Upper lobe of left lung (tissue), 6 donors: ENCODE results near the gene ARHGEF12. TPM values are rescaled to one million over a fixed set of nuclear protein-coding genes. Genes with fewer than 3 reads are reported as not detected.

ENCODE experiments used
- ATAC-seq, 2 donors: fragments of 200-7000 bp; cut with Tn5 transposase; one replicate each; pipeline ENCODE4 v1.9.1; 2022; ENCODE audit warnings: mild to moderate bottlenecking in 2 of 2, moderate library complexity in 2 of 2; ENCODE audit not compliant: low FRiP score in 2 of 2
- DNase-seq, 2 donors: peaks; one replicate each; pipeline ENCODE4 v3.0.0-alpha.2; 2019 to 2020
- H3K27ac ChIP-seq, 4 donors: fragments of 200-600 bp; sonication (generic); one replicate each; pipeline ENCODE4 v1.5.1; 2016 to 2019
- H3K27me3 ChIP-seq, 4 donors: fragments of 200-600 bp; sonication (generic); one replicate each; pipeline ENCODE4 v1.5.1; 2017 to 2019
- H3K36me3 ChIP-seq, 4 donors: fragments of 200-600 bp; sonication (generic); one replicate each; pipeline ENCODE4 v1.5.1; 2016 to 2019
- H3K4me1 ChIP-seq, 4 donors: fragments of 200-600 bp; sonication (generic); one replicate each; pipeline ENCODE4 v1.5.1; 2018 to 2019
- H3K4me3 ChIP-seq, 4 donors: fragments of 200-600 bp; sonication (generic); one replicate each; pipeline ENCODE4 v1.5.1; 2017 to 2019; ENCODE audit warnings: mild to moderate bottlenecking in 2 of 4, moderate library complexity in 1 of 4
- H3K9me3 ChIP-seq, 4 donors: fragments of 200-600 bp; sonication (generic); one replicate each; pipeline ENCODE4 v1.5.1; 2018 to 2019
- CTCF ChIP-seq, 6 experiments: fragments of 450-650 bp in 4 of 6; fragments of 200-600 bp in 2 of 6; sonication (generic) in 2 of 6; IDR thresholded peaks; one replicate each; pipeline ENCODE4 v1.5.1; 2016 to 2019; ENCODE audit warnings: antibody characterized with exemption in 6 of 6
- EP300 ChIP-seq, 4 donors: sonication (generic); formaldehyde crosslinking; IDR thresholded peaks; one replicate each; pipeline ENCODE4 v1.5.1; 2017; ENCODE audit warnings: antibody characterized with exemption in 4 of 4, control low read depth in 2 of 4
- POLR2A ChIP-seq, 4 donors: fragments of 450-650 bp; IDR thresholded peaks; one replicate each; pipeline ENCODE4 v1.5.1; 2016 to 2017; ENCODE audit warnings: antibody characterized with exemption in 4 of 4, mild to moderate bottlenecking in 2 of 4
- POLR2AphosphoS5 ChIP-seq, 2 donors: sonication (generic); formaldehyde crosslinking; IDR thresholded peaks; one replicate each; pipeline ENCODE4 v1.5.1; 2017; ENCODE audit warnings: antibody characterized with exemption in 2 of 2
- WGBS, 2 donors: methylation state at CpG; one replicate each; pipeline ENCODE4 v1.1.5; 2017 to 2018; 5-methylcytosine and 5-hydroxymethylcytosine counted together
- total RNA-seq, 6 donors: library from RNA; depleted of rRNA in 4 of 6; stranded (reverse); fragments of >200 nt in 4 of 6; gene quantifications; one replicate each; pipeline versions ENCODE4 v1.1.0 to v1.2.1, GENCODE V29; 2016 to 2021
- donor health status: DM: no; HTN: no; CAD: no; lungs with moderate emphysema.
- donor health status: DM: no; HTN: yes; CAD: no; lungs with severe emphysema.

ARHGEF12 gene
- total RNA-seq, 6 donors from 2014 or later: 90.1 to 170 (median 106) TPM

DNA sequence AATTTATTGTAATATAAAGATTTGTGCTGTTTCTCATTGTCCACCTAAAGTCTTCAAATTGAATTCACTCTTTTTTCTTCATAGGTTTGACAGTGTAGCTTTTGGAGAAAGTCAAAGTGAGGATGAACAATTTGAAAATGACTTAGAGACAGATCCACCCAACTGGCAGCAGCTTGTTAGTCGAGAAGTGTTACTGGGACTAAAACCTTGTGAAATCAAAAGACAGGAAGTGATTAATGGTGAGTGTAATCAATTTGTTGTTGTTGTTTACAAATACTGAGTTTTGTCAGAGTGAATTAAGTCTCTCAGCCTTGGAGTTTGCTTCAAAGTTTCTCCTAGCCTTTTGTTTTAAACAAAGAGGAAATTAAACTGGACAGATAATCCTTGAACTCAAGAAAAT, 121.8 kb downstream of the ARHGEF12 start:
- DNase-seq: no peak
- peak overlapping the region in 1 of 4 donors; percentile 18 for H3K27ac ChIP-seq
- no peak overlapping the region for H3K4me3 ChIP-seq
- H3K27me3 ChIP-seq: no peaks in the 10 kb centered on the region
- H3K9me3 ChIP-seq: no peaks in the 10 kb centered on the region
- ATAC-seq: no peak
- WGBS, 2 donors: 63 to 67% methylated on average over 1 of the region's 1 CpG
- TF ChIP-seq EP300 (IDR thresholded peaks at IDR 0.05) (no peak), CTCF (IDR thresholded peaks at IDR 0.05) (no peak), POLR2AphosphoS5 (IDR thresholded peaks at IDR 0.05) (no peak), POLR2A (IDR thresholded peaks at IDR 0.05) (no peak)
- H3K4me1 ChIP-seq: no peaks in the 10 kb centered on the region
- H3K36me3 ChIP-seq: peaks cover 24 to 99% (median 40%) of the 10 kb centered on the region in 4 donors

DNA sequence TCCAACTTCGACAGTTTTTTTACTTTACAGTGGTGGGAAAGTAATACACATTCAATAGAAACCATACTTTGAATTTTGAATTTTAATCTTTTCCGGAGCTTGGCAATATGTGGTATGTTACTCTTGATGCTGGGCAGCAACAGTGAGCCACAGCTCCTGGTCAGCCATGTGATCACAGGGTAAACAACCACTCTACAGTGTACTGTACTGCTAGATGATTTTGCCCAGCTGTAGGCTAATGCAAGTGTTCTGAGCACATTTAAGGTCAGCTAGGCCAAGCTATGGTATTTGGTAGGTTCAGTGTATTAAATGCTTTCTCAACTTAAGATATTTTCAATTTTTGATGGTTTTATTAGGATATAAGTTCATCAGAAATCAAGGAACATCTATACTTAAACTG, 126.6 kb downstream of the ARHGEF12 start:
- H3K4me1 ChIP-seq: no peaks in the 10 kb centered on the region
- 81 to 85% methylated on average over 2 of the region's 2 CpGs for WGBS, 2 donors
- no peak overlapping the region for H3K4me3 ChIP-seq
- no peaks in the 10 kb centered on the region for H3K9me3 ChIP-seq
- ATAC-seq (no peak), DNase-seq (no peak)
- no peaks in the 10 kb centered on the region for H3K27me3 ChIP-seq
- peaks cover 15 to 95% (median 44%) of the 10 kb centered on the region in 4 donors for H3K36me3 ChIP-seq
- TF ChIP-seq POLR2AphosphoS5 (IDR thresholded peaks at IDR 0.05) (peak in 1 of 2 donors; percentile 13), POLR2A (IDR thresholded peaks at IDR 0.05) (no peak)
- no peak overlapping the region for H3K27ac ChIP-seq

GRCh38 chr11:120465921-120466534, 129.8 kb downstream of the ARHGEF12 start:
- Histone ChIP-seq H3K27me3 (no peaks in the 10 kb centered on the region), H3K4me3 (no peak overlapping the region), H3K9me3 (no peaks in the 10 kb centered on the region), H3K27ac (no peak overlapping the region), H3K36me3 (peaks cover 8 to 95% (median 49%) of the 10 kb centered on the region in 4 donors), H3K4me1 (no peaks in the 10 kb centered on the region)
- no peak for ATAC-seq
- no peak for TF ChIP-seq CTCF (IDR thresholded peaks at IDR 0.05)
- no peak for DNase-seq
- WGBS, 2 donors: 83 to 90% methylated on average over 6 of the region's 6 CpGs

DNA sequence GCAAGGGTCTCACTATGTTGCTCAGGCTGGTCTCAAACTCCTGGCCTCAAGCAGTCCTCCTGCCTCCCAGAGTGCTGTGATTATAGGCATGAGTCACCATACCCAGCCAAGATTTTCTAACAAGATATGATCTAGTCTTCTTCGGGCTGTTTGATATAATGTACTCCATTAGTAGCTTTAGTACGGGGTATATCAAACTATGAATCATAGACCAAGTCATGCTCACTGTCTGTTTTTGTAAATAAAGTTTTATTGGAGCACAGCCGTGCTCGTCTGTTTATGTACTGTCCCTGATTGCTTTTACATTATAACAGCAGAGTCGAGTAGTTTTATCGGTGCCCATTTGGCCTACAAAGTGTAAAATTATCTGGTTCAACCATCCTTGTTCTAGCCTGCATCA, 131.4 kb downstream of the ARHGEF12 start:
- Histone ChIP-seq H3K27ac (no peak overlapping the region), H3K36me3 (peaks cover 0 to 95% (median 38%) of the 10 kb centered on the region in 4 donors), H3K9me3 (no peaks in the 10 kb centered on the region), H3K4me3 (no peak overlapping the region), H3K4me1 (no peaks in the 10 kb centered on the region), H3K27me3 (no peaks in the 10 kb centered on the region)
- WGBS, 2 donors: 96 to 97% methylated on average over 6 of the region's 6 CpGs
- DNase-seq (no peak), ATAC-seq (no peak)
- TF ChIP-seq POLR2AphosphoS5 (IDR thresholded peaks at IDR 0.05) (no peak), CTCF (IDR thresholded peaks at IDR 0.05) (no peak), EP300 (IDR thresholded peaks at IDR 0.05) (no peak), POLR2A (IDR thresholded peaks at IDR 0.05) (no peak)

DNA sequence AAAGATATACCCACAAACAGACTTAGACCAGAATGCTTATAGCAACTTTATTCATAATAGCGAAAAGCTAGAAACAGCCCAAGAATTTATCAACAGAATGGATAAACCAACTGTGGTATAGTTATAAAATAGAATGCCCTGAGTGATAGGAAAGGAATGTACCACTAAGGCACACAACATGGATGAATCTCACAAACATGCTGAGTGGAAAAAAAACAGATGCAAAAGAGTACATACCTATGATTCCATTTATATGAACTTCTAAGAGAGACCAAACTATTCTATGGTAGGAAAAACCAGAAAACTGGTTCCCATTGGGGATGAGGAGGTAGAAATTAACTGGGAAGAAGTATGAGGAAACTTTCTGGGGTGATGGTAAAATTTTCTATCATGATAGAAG, 134.9 kb downstream of the ARHGEF12 start:
- no peak for TF ChIP-seq POLR2AphosphoS5 (IDR thresholded peaks at IDR 0.05)
- TF ChIP-seq EP300 (IDR thresholded peaks at IDR 0.05): no peak
- no peak for TF ChIP-seq POLR2A (IDR thresholded peaks at IDR 0.05)
- TF ChIP-seq CTCF (IDR thresholded peaks at IDR 0.05): no peak

More for the DNA sequence above, 134.9 kb downstream of the ARHGEF12 start:
- ATAC-seq (no peak), DNase-seq (no peak)
- Histone ChIP-seq H3K27ac (no peak overlapping the region), H3K36me3 (peaks cover 2 to 90% (median 32%) of the 10 kb centered on the region in 4 donors), H3K9me3 (no peaks in the 10 kb centered on the region), H3K27me3 (no peaks in the 10 kb centered on the region), H3K4me3 (no peak overlapping the region), H3K4me1 (no peaks in the 10 kb centered on the region)
- 88 to 96% methylated on average over 1 of the region's 1 CpG for WGBS, 2 donors
